ENCODE measurements around the gene NACA2. TPM values are rescaled to one million over a fixed set of nuclear protein-coding genes. Genes with fewer than 3 reads are reported as not detected.
A peak's percentile ranks its signal among the peaks of the same experiment; 100 is the strongest.
"Not testable (repeated sequence)": the region's sequence is repeated elsewhere in the genome, so short reads cannot be mapped to it uniquely, and the experiment has no call there.

NACA2 gene
- total RNA-seq, 2 experiments from 2014 or later: not detected

DNA sequence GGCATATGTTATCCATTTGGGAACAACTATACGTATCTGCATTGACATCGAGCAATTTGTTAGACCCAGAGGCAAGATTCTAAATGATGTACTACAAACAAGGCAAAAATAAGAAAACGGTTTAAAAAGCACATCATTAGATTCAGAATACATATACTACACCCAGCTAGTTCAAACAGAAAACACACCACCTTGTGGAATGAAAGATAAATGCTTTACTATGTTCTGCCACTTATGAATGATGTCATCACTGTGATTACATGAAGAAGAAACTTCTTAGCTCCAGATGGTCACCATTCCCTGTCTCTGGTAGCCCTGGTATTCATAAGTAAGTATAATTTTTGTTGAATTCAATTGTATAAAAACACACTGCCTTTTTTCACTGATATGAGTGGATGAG is 7.8 kb downstream of the NACA2 start:
- CTCF ChIA-PET: interaction anchor here (1.0 to 1.2 kb wide), 3 partner anchors 169 to 171 kb away, joined by 3 to 4 read pairs (median 3); no protein-coding TSS in a partner anchor
- Mint-ChIP-seq H3K4me3 (no peak overlapping the region), H3K27me3 (peaks cover 13% of the 10 kb centered on the region), H3K9me3 (no peaks in the 10 kb centered on the region), H3K36me3 (no peaks in the 10 kb centered on the region), H3K27ac (no peak overlapping the region), H3K4me1 (ENCODE audit: low read depth) (no peaks in the 10 kb centered on the region)
- DNase-seq: no peak
- POLR2A ChIA-PET: no interaction called here
- intact Hi-C loops (cut with micrococcal nuclease): no loop called here

DNA sequence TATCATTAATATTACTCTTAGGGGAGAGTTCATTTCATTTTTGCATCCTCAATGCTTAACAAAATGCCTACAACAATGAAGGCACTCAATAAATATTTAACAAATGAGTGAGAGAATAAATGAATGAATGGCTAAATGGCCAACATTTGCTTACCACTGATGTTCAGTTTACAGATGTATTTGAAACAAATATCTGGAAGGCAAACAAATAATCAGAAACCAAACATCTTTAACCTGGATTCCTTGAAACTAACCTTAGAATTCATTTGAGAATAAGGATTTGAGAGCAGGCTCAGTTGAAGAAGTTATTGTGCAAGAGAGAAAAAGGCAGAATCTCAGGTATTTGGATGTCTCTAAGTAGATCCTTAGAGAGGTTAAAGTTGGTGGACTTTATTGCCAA is 8.4 kb downstream of the NACA2 start:
- Mint-ChIP-seq H3K9me3 (no peaks in the 10 kb centered on the region), H3K4me3 (no peak overlapping the region), H3K27me3 (peaks cover 14% of the 10 kb centered on the region), H3K4me1 (ENCODE audit: low read depth) (no peaks in the 10 kb centered on the region), H3K36me3 (no peaks in the 10 kb centered on the region), H3K27ac (no peak overlapping the region)
- DNase-seq: no peak
- ChIA-PET CTCF (interaction anchor here (1.2 kb wide), 1 partner anchor 169 kb away, joined by 3 read pairs; no protein-coding TSS in a partner anchor), POLR2A (no interaction called here)
- intact Hi-C loops (cut with micrococcal nuclease): no loop called here

DNA sequence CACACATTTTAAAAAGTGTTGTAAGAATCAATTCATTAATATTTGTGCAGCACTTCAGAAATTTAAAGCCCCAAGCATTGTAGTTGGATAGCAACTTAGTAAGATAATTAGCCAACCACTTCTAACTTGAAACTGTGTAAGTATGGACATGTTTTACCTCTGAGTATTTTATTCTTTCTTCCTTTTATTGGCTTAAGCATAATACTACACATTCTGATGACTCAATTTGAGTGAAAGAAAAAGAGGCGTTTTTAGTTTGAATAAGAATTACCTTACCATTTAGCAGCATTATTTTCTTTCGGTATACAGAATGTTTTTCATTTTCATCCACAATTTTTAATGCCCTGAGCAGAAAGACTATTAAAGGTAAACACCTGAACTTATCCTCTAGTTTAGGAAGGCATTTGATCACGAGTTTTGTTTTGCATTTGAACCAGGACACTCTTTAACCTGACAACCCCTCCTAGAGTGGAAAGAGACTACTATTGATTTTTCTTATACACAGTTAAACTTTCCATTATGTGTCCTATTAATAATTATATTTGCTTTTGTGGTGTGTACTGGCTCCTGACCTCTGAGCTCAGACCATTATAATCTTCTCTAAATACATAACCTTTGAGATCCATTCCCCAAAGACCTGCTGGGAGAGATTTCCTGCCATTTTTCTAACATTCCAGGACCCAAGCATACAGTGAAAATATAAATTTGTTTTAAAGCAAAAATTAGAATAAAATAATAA is 9.2 kb downstream of the NACA2 start:
- Mint-ChIP-seq H3K4me1 (ENCODE audit: low read depth) (no peaks in the 10 kb centered on the region), H3K4me3 (no peak overlapping the region), H3K27ac (no peak overlapping the region), H3K27me3 (peaks cover 14% of the 10 kb centered on the region), H3K9me3 (no peaks in the 10 kb centered on the region), H3K36me3 (no peaks in the 10 kb centered on the region)
- DNase-seq: no peak
- CTCF ChIA-PET: no interaction called here
- POLR2A ChIA-PET: no interaction called here
- intact Hi-C loops (cut with micrococcal nuclease): no loop called here

DNA sequence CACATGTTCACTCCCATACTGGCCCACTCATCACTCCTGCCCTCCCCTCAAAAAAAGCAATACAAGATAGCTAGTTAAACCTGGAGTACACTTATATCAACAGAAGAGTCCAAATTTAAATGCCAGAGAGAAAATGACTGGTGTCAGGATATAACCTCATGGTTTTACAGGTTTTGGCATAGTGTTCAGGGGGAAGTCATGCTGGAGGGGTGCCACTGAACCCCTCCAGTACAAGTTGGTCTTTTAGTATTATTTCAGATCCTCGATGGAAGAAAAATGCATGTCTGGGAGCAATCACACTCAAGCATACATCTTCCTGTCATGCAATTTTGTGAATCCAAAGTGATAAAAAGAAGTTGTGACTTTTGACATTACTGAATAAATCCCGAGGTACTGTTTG is 10.5 kb downstream of the NACA2 start:
- intact Hi-C loops (cut with micrococcal nuclease): no loop called here
- DNase-seq: no peak
- H3K4me3 Mint-ChIP-seq: no peak overlapping the region
- no peak overlapping the region for H3K27ac Mint-ChIP-seq
- H3K4me1 Mint-ChIP-seq (ENCODE audit: low read depth): peaks cover 2% of the 10 kb centered on the region
- no peaks in the 10 kb centered on the region for H3K36me3 Mint-ChIP-seq
- ChIA-PET POLR2A (no interaction called here), CTCF (no interaction called here)
- H3K9me3 Mint-ChIP-seq: no peaks in the 10 kb centered on the region
- peaks cover 16% of the 10 kb centered on the region for H3K27me3 Mint-ChIP-seq

DNA sequence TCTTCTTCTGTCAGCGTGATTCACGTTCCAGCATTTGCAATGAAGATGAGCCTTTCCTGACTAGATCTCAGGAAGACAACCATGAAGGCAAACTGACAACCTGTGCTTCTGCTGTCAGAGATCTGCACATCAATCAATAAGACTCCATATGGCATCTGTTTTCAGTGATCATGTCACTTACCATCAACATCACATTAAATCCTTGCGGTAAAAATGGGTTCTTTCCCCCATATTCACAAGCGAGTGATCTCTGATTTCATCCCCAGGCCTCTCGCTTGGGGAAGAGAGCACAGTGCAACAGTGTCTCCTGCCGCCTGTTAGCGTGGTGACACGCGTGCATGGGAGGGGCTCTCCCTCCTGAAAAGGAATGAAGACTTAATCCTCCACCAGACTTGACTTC is 11.1 kb downstream of the NACA2 start:
- CTCF ChIA-PET: no interaction called here
- Mint-ChIP-seq H3K4me3 (no peak overlapping the region), H3K27me3 (peaks cover 16% of the 10 kb centered on the region), H3K36me3 (no peaks in the 10 kb centered on the region), H3K4me1 (ENCODE audit: low read depth) (peaks cover 2% of the 10 kb centered on the region), H3K27ac (no peak overlapping the region), H3K9me3 (no peaks in the 10 kb centered on the region)
- intact Hi-C loops (cut with micrococcal nuclease): no loop called here
- no peak for DNase-seq
- POLR2A ChIA-PET: no interaction called here

DNA sequence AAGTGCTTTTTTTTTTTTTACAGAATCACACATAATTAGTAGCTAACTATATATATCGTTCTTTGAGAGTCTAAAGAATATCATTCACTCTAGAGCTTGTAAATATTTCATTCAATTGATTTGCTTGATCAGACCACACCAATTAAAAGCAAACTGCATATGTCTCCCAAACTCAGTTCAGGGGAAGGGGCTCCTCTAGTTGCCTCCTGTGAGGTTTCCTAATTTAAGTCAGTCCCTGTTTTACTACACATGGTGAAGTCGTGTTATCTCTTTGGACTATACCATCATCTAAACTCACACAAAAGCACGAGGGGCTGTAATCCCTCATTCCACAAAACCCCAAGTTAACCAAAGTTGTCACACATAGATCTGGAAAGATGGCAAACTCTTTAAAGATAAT is 11.7 kb downstream of the NACA2 start:
- H3K27me3 Mint-ChIP-seq: peaks cover 16% of the 10 kb centered on the region
- H3K9me3 Mint-ChIP-seq: no peaks in the 10 kb centered on the region
- H3K36me3 Mint-ChIP-seq: no peaks in the 10 kb centered on the region
- CTCF ChIA-PET: no interaction called here
- H3K27ac Mint-ChIP-seq: no peak overlapping the region
- intact Hi-C loops (cut with micrococcal nuclease): no loop called here
- no peak overlapping the region for H3K4me3 Mint-ChIP-seq
- POLR2A ChIA-PET: no interaction called here
- DNase-seq: no peak
- peaks cover 2% of the 10 kb centered on the region for H3K4me1 Mint-ChIP-seq (ENCODE audit: low read depth)

DNA sequence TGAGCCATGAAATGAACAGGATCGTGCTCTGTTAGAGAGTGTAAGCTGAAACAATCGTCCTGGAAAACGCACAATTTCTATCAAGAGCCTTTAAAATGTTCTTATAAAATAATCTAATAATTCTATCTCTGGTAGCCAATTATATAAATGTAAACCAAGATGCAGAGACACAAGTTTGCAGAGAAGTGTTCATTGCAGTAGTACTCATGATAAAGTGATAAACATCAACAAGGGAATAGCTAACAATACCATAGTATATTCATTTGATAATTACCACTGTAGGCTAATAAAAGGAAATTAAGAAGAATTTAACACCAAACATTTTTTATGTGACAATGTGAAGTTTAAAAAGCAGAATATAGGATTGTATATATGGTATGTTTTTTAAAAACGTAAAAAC is 12.4 kb downstream of the NACA2 start:
- peaks cover 16% of the 10 kb centered on the region for H3K27me3 Mint-ChIP-seq
- no peaks in the 10 kb centered on the region for H3K9me3 Mint-ChIP-seq
- intact Hi-C loops (cut with micrococcal nuclease): no loop called here
- POLR2A ChIA-PET: no interaction called here
- no peaks in the 10 kb centered on the region for H3K36me3 Mint-ChIP-seq
- no peak overlapping the region for H3K4me3 Mint-ChIP-seq
- DNase-seq: no peak
- peaks cover 2% of the 10 kb centered on the region for H3K4me1 Mint-ChIP-seq (ENCODE audit: low read depth)
- no peak overlapping the region for H3K27ac Mint-ChIP-seq
- CTCF ChIA-PET: no interaction called here

DNA sequence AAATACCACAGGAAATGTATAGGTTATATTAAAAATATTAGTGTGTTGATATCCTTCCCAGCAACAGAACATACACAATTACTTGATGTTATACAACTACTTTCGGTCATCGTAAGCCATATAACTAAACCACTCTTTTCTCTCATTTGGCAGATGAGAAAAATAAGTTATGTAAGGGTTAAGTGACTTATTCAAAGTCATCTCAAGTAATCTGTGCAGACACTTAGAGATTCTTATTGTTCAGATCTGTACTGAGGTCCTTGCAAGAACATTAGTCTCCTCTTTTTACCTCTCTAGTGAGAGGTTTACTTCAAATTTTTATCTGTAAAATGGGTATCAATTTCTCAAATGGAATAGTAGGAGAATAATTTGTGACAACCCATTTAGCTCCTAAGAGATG is 15.0 kb downstream of the NACA2 start:
- Mint-ChIP-seq H3K9me3 (peaks cover 2% of the 10 kb centered on the region), H3K36me3 (no peaks in the 10 kb centered on the region), H3K4me3 (no peak overlapping the region), H3K27me3 (peaks cover 9% of the 10 kb centered on the region), H3K4me1 (ENCODE audit: low read depth) (peaks cover 2% of the 10 kb centered on the region), H3K27ac (no peak overlapping the region)
- intact Hi-C loops (cut with micrococcal nuclease): no loop called here
- POLR2A ChIA-PET: no interaction called here
- DNase-seq: no peak
- CTCF ChIA-PET: interaction anchor here (1.2 to 3.0 kb wide), 2 partner anchors 9 to 163 kb away, joined by 3 to 19 read pairs; no protein-coding TSS in a partner anchor

DNA sequence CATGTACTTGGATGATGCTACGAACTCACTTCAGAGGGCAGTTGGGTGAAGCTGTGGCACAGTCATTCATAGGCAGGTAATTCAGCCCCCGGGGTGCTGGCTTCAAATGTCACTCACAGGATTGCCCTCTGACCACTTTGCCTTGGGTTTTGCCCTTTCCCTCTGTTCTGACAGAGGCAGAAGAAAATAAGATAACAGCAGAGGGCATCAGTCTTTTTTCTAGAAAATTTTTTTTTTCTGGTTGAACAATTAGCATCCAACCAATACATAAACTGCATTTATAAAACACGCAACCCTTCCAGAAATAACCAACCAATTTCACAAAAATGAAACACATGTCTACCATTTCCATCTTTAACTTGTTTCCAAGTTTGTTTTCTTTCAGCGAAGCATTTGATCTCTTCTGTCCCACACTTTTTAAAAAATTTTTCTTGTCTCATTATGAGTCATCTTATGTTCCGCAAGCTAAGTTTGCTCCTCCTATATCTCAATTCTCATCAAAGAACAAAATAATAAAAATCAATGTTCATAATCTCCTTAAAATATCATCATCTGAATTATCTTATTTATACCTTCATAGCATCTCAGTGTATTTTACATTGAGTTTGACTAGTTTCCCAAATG is 15.6 kb downstream of the NACA2 start:
- peaks cover 9% of the 10 kb centered on the region for H3K27me3 Mint-ChIP-seq
- H3K36me3 Mint-ChIP-seq: no peaks in the 10 kb centered on the region
- ChIA-PET POLR2A (no interaction called here), CTCF (interaction anchor here (1.2 to 3.0 kb wide), 4 partner anchors 9 to 163 kb away, joined by 3 to 19 read pairs (median 4); no protein-coding TSS in a partner anchor)
- H3K27ac Mint-ChIP-seq: no peak overlapping the region
- no peak for DNase-seq
- H3K9me3 Mint-ChIP-seq: peaks cover 6% of the 10 kb centered on the region
- peaks cover 2% of the 10 kb centered on the region for H3K4me1 Mint-ChIP-seq (ENCODE audit: low read depth)
- no peak overlapping the region for H3K4me3 Mint-ChIP-seq
- intact Hi-C loops (cut with micrococcal nuclease): no loop called here

DNA sequence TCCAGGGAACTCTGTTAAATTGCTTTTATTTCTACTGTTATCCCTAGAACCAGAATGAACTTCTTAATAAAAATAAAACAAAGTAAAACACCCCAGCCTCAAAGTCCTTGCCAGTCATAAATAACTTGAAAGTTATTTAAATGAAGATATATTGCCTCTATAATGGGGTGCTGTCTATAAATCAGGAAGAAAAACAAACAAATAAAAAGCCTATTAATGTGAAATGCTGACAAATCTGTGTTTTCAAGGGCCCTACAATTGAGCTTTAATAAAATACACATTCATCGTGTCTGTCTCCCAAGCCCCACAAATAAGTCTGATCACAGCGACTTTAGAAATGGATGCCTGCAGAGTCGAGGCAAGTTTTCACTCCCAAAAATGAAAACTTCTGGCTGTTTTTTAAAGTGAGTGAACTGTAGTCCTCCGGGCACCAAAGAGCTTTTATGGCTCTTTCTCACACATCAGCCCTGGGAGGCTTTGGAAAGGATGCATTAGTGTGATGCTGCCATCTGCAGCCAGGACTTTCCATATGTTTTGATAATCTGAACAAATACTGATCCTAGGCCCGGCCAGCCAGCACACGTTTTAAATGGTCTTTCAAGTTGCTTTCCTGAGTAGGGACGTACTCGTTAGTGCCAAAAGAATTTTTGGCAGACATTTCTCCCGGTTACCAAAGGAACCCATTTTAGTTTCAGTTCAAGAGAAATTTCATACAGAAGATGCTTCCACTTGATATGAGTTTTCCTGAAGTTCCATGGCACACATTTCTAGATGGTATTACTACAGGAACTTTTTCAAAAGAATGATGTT is 16.3 kb downstream of the NACA2 start:
- ChIA-PET POLR2A (no interaction called here), CTCF (interaction anchor here (0.6 to 3.0 kb wide), 4 partner anchors 9 to 162 kb away, joined by 3 to 19 read pairs (median 4); no protein-coding TSS in a partner anchor)
- peak; percentile 11 for DNase-seq
- H3K27me3 Mint-ChIP-seq: peaks cover 9% of the 10 kb centered on the region
- H3K4me3 Mint-ChIP-seq: no peak overlapping the region
- peaks cover 12% of the 10 kb centered on the region for H3K9me3 Mint-ChIP-seq
- peaks cover 2% of the 10 kb centered on the region for H3K4me1 Mint-ChIP-seq (ENCODE audit: low read depth)
- no peak overlapping the region for H3K27ac Mint-ChIP-seq
- H3K36me3 Mint-ChIP-seq: no peaks in the 10 kb centered on the region
- intact Hi-C loops (cut with micrococcal nuclease): no loop called here

DNA sequence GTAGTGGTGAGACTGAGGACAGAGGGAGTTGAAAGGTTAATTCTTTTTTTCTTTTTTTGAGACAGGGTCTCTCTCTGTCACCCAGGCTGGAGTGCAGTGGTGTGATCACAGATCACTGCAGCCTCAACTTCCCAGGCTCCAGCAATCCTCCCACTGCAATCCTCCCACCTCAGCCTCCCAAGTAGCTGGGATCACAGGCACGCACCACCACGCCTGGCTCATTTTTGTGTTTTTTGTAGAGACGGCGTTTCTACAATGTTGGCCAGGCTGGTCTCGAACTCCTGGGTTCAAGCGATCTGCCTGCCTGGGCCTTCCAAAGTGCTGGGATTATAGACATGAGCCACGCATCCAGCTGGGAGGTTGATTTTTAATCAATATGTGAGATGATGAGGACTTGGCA is 18.5 kb downstream of the NACA2 start:
- intact Hi-C loops (cut with micrococcal nuclease); H3K27me3 Mint-ChIP-seq; H3K27ac Mint-ChIP-seq; H3K4me3 Mint-ChIP-seq; H3K4me1 Mint-ChIP-seq (ENCODE audit: low read depth); CTCF ChIA-PET; POLR2A ChIA-PET; DNase-seq; H3K36me3 Mint-ChIP-seq: not testable (repeated sequence)
- H3K9me3 Mint-ChIP-seq: peaks cover 12% of the 10 kb centered on the region

DNA sequence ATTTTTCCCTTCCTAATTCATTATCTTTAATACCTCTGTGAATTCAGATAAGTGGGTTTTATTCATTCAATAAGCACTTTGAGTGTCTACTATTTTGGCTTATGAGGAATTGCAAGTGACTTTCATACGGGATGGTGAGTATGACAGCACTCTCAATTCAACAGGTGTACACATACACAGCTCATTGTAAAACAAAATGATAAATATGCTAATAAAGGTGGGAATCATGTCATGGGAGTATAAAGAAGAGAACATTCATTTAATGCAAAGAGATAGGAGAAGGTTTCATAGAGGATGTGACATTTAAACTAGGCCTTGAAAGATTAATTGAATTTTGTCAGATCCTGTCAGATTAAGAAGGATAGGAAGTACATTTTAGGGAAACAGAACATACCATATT is 19.4 kb downstream of the NACA2 start:
- intact Hi-C loops (cut with micrococcal nuclease): no loop called here
- CTCF ChIA-PET: no interaction called here
- POLR2A ChIA-PET: no interaction called here

More for the DNA sequence above, 19.4 kb downstream of the NACA2 start:
- Mint-ChIP-seq H3K4me3 (no peak overlapping the region), H3K27me3 (peaks cover 2% of the 10 kb centered on the region), H3K9me3 (peaks cover 12% of the 10 kb centered on the region), H3K4me1 (ENCODE audit: low read depth) (peaks cover 6% of the 10 kb centered on the region), H3K27ac (no peak overlapping the region), H3K36me3 (no peaks in the 10 kb centered on the region)
- DNase-seq: no peak
